PFSK-1 (cell line): ENCODE measurements around the gene TAF3.

Experiments used
- POLR2AphosphoS5 ChIP-seq: IDR thresholded peaks from 2 replicates; pipeline ENCODE4 v1.6.1; 2012; ENCODE audit warnings: low read depth, mild to moderate bottlenecking, control low read depth, low read length, moderate library complexity
- REST ChIP-seq, 2 experiments: IDR thresholded peaks; 2 replicates each; pipeline versions ENCODE4 v1.6.1 to v1.8.0; 2011 to 2012; ENCODE audit warnings: low read depth in 2 of 2, low read length in 2 of 2, control low read depth in 1 of 2, inconsistent platforms in 1 of 2, mild to moderate bottlenecking in 1 of 2, moderate library complexity in 1 of 2; ENCODE audit not compliant: insufficient read depth in 1 of 2
- TAF1 ChIP-seq: IDR thresholded peaks from 2 replicates; pipeline ENCODE4 v1.6.1; 2012; ENCODE audit warnings: low read length, control low read depth, borderline replicate concordance; ENCODE audit not compliant: insufficient read depth

- TF ChIP-seq POLR2AphosphoS5, result no peak
- no peak for TF ChIP-seq TAF1
- no peak for TF ChIP-seq REST (IDR thresholded peaks at IDR 0.05; ENCODE audit: insufficient read depth in 1 of 2, low read depth in 2 of 2, low read length in 2 of 2)
Measured at GRCh38 chr10:8048281-8049008, 230.1 kb downstream of the TAF3 start.
